ENCODE measurements around the gene ANKS3. TPM values are rescaled to one million over a fixed set of nuclear protein-coding genes. Genes with fewer than 3 reads are reported as not detected.
A peak's percentile ranks its signal among the peaks of the same experiment; 100 is the strongest.

Gene ANKS3
- total RNA-seq, 1 experiment from 2014 or later, result 25.5 TPM

DNA sequence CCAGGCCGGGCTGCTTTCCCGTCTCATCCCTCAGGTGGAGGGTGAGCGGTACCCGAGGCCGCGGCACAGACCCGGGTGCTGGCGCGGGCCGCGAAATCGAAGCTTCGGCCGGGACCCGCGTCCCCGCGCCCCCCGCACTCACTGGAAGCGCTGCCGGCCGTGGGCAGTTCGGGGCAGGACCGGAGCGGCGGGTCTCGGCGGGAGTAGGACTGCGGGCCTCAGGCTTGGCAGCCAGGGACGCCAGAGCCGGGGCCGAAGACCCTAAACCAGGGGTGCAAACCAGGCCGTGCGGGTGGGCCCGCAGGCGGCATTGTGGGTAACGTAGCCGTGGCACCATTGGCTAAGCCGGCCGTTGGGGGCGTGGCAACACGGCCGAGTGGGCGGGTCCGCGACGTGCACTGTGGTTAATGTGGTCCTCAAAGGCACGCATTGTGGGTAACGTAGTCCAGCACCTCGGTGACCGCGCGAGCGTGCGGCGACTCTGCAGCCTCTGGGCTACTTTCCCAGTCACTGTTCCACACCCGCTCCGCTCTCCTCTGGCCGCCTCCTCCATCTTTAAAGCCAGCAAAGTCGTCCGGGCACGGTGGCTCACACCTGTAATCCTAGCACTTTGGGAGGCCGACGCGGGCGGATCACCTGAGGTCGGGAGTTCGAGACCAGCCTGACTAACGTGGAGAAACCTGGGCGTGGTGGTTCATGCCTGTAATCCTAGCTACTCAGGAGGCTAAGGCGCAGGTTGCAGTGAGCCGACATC is 33.0 kb upstream of the ANKS3 start, which contains the start of gene ZNF500:
Gene ZNF500, minus strand, starts transcription at position 288 of the 754 bp plus-strand sequence. CDS start 1,184 bp downstream, outside the sequence.
- peak; percentile 90 for DNase-seq (ENCODE audit: low read depth, low spot score)
- intact Hi-C loops (cut with micrococcal nuclease), result loop anchor here (2.0 to 5.0 kb wide), 2 partner anchors 32 to 180 kb away; partner anchors contain the start of genes ANKS3 and DNAAF8
- Histone ChIP-seq H3K9me3 (ENCODE audit: control insufficient read depth in 1 of 2, insufficient read depth in 1 of 2, low read depth in 1 of 2, low read length in 2 of 2) (no peaks in the 10 kb centered on the region), H3K4me2 (ENCODE audit: low read length) (peak within 1 kb of the TSS; percentile 82), H3K4me3 (replicated peaks in 1 of 2; ENCODE audit: low read depth in 1 of 2, low read length in 2 of 2) (peak within 1 kb of the TSS; percentile 92 to 93), H2AFZ (ENCODE audit: low read depth, low read length, poor library complexity, severe bottlenecking) (no peak within 1 kb of the TSS), H3K9me2 (ENCODE audit: insufficient read depth) (no peaks in the 10 kb centered on the region), H3K9ac (ENCODE audit: low read length) (peak within 1 kb of the TSS; percentile 91), H3K79me2 (ENCODE audit: insufficient read depth, low read length) (peaks cover 21% of the 10 kb centered on the region; the same call in 1 of the 2 replicates), H3K27me3 (ENCODE audit: insufficient read depth, low read length) (no peaks in the 10 kb centered on the region), H3K36me3 (ENCODE audit: control insufficient read depth in 1 of 2, insufficient read depth in 2 of 2, low read length in 2 of 2) (peaks cover 8 to 10% of the 10 kb centered on the region in 2 experiments; a peak in 3 of 4 replicates), H4K20me1 (ENCODE audit: insufficient read depth) (no peaks in the 10 kb centered on the region), H3K27ac (ENCODE audit: low read depth, low read length) (peak within 1 kb of the TSS; percentile 56), H3K4me1 (ENCODE audit: control insufficient read depth in 1 of 2, insufficient read depth in 2 of 2, low read length in 2 of 2) (peaks cover 12 to 23% of the 10 kb centered on the region in 2 experiments)
- POLR2A ChIA-PET, result interaction anchor here (0.7 kb wide), 1 partner anchor 547 kb away, joined by 3 read pairs; no protein-coding TSS in a partner anchor
- CTCF ChIA-PET, result no interaction called here
- RAD21 ChIA-PET (ENCODE audit: low non-redundant PET in 1 of 2, low total read pairs in 2 of 2, uncharacterized antibody in 2 of 2, unreplicated experiment in 2 of 2), result interaction anchor here in 1 of 2 experiments (1.2 kb wide), 1 partner anchor 36 kb away, joined by 3 read pairs; the partner anchor contains the start of gene ROGDI
- ATAC-seq, result peak; percentile 87
- no TSS peak for BruUV-seq (replicated peaks)
- TF ChIP-seq ZFX (IDR thresholded peaks at IDR 0.05) (peak; percentile 99; the same call in 1 of the 2 replicates), ZNF274 (IDR thresholded peaks at IDR 0.05; ENCODE audit: low read depth, low read length) (no peak), RAD21 (IDR thresholded peaks at IDR 0.05; ENCODE audit: low read depth) (no peak), YY1 (IDR thresholded peaks at IDR 0.05; ENCODE audit: extremely low read depth, insufficient replicate concordance, low read depth, low read length) (no peak), ELF1 (IDR thresholded peaks at IDR 0.05; ENCODE audit: borderline replicate concordance, low read depth) (no peak), CEBPB (IDR thresholded peaks at IDR 0.05; ENCODE audit: low read depth) (no peak), EZH2phosphoT487 (IDR thresholded peaks at IDR 0.05; ENCODE audit: borderline replicate concordance) (no peak), EGR1 (IDR thresholded peaks at IDR 0.05; ENCODE audit: low read depth) (peak; percentile 80), SIN3A (IDR thresholded peaks at IDR 0.05; ENCODE audit: low read depth) (peak; percentile 74), SRF (IDR thresholded peaks at IDR 0.05; ENCODE audit: low read depth) (no peak), SP1 (IDR thresholded peaks at IDR 0.05; ENCODE audit: low read depth) (peak; percentile 94), TCF7L2 (IDR thresholded peaks at IDR 0.05; ENCODE audit: borderline replicate concordance, extremely low read depth, insufficient read depth, insufficient read length) (no peak), POLR2AphosphoS5 (IDR thresholded peaks at IDR 0.05; ENCODE audit: low read depth, low read length) (peak; percentile 80), JUND (IDR thresholded peaks at IDR 0.05) (no peak)
- TF ChIP-seq, protein P1, sequence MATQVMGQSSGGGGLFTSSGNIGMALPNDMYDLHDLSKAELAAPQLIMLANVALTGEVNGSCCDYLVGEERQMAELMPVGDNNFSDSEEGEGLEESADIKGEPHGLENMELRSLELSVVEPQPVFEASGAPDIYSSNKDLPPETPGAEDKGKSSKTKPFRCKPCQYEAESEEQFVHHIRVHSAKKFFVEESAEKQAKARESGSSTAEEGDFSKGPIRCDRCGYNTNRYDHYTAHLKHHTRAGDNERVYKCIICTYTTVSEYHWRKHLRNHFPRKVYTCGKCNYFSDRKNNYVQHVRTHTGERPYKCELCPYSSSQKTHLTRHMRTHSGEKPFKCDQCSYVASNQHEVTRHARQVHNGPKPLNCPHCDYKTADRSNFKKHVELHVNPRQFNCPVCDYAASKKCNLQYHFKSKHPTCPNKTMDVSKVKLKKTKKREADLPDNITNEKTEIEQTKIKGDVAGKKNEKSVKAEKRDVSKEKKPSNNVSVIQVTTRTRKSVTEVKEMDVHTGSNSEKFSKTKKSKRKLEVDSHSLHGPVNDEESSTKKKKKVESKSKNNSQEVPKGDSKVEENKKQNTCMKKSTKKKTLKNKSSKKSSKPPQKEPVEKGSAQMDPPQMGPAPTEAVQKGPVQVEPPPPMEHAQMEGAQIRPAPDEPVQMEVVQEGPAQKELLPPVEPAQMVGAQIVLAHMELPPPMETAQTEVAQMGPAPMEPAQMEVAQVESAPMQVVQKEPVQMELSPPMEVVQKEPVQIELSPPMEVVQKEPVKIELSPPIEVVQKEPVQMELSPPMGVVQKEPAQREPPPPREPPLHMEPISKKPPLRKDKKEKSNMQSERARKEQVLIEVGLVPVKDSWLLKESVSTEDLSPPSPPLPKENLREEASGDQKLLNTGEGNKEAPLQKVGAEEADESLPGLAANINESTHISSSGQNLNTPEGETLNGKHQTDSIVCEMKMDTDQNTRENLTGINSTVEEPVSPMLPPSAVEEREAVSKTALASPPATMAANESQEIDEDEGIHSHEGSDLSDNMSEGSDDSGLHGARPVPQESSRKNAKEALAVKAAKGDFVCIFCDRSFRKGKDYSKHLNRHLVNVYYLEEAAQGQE (IDR thresholded peaks at IDR 0.05; ENCODE audit: low read depth), result no peak
- TF ChIP-seq, protein P2, sequence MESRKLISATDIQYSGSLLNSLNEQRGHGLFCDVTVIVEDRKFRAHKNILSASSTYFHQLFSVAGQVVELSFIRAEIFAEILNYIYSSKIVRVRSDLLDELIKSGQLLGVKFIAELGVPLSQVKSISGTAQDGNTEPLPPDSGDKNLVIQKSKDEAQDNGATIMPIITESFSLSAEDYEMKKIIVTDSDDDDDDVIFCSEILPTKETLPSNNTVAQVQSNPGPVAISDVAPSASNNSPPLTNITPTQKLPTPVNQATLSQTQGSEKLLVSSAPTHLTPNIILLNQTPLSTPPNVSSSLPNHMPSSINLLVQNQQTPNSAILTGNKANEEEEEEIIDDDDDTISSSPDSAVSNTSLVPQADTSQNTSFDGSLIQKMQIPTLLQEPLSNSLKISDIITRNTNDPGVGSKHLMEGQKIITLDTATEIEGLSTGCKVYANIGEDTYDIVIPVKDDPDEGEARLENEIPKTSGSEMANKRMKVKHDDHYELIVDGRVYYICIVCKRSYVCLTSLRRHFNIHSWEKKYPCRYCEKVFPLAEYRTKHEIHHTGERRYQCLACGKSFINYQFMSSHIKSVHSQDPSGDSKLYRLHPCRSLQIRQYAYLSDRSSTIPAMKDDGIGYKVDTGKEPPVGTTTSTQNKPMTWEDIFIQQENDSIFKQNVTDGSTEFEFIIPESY (IDR thresholded peaks at IDR 0.05; ENCODE audit: extremely low read depth, insufficient replicate concordance, low read length), result peak; percentile 51
- TF ChIP-seq, protein P3, sequence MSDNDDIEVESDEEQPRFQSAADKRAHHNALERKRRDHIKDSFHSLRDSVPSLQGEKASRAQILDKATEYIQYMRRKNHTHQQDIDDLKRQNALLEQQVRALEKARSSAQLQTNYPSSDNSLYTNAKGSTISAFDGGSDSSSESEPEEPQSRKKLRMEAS (IDR thresholded peaks at IDR 0.05), result peak; percentile 86
- TF ChIP-seq, protein P4, sequence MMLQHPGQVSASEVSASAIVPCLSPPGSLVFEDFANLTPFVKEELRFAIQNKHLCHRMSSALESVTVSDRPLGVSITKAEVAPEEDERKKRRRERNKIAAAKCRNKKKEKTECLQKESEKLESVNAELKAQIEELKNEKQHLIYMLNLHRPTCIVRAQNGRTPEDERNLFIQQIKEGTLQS (IDR thresholded peaks at IDR 0.05), result no peak
